Osteoblast (primary cell): Measurements from ENCODE around the gene GNAZ. TPM values are rescaled to one million over a fixed set of nuclear protein-coding genes. Genes with fewer than 3 reads are reported as not detected.
A peak's percentile ranks its signal among the peaks of the same experiment; 100 is the strongest.

Source experiments
- DNase-seq: peaks from one replicate; pipeline ENCODE4 v3.0.0; 2011; ENCODE audit warnings: low spot score, mixed read lengths; ENCODE audit not compliant: insufficient read length; ENCODE audit errors: missing footprints
- H2AFZ ChIP-seq: 2 replicates; pipeline ENCODE4 v1.6.0; 2011; ENCODE audit warnings: mild to moderate bottlenecking, low read length
- H3K27ac ChIP-seq: 2 replicates; pipeline ENCODE4 v1.5.1; 2011; ENCODE audit warnings: mild to moderate bottlenecking, low read depth, low read length, moderate library complexity
- H3K27me3 ChIP-seq: 2 replicates; pipeline ENCODE4 v1.6.0; 2012; ENCODE audit warnings: mild to moderate bottlenecking, control low read depth, inconsistent platforms, low read length, moderate library complexity; ENCODE audit not compliant: insufficient read depth
- H3K36me3 ChIP-seq: 2 replicates; pipeline ENCODE4 v1.5.1; 2011; ENCODE audit warnings: mild to moderate bottlenecking, low read length, control low read depth, moderate library complexity; ENCODE audit not compliant: insufficient read depth
- H3K4me1 ChIP-seq: 2 replicates; pipeline ENCODE4 v1.5.1; 2011; ENCODE audit warnings: mild to moderate bottlenecking, low read length, control low read depth, moderate library complexity; ENCODE audit not compliant: insufficient read depth
- H3K4me2 ChIP-seq: 2 replicates; pipeline ENCODE4 v1.6.0; 2011; ENCODE audit warnings: mild to moderate bottlenecking, low read length; ENCODE audit not compliant: insufficient read depth
- H3K4me3 ChIP-seq: fragments of 200-600 bp; sonication (generic); 3 replicates; pipeline ENCODE4 v1.5.1; 2012; ENCODE audit warnings: mild to moderate bottlenecking, low read length, inconsistent platforms; ENCODE audit not compliant: insufficient read depth
- H3K79me2 ChIP-seq: 2 replicates; pipeline ENCODE4 v1.6.0; 2012; ENCODE audit warnings: mild to moderate bottlenecking, low read length, control low read depth, inconsistent platforms; ENCODE audit not compliant: insufficient read depth
- H3K9me3 ChIP-seq: 2 replicates; pipeline ENCODE4 v1.5.1; 2011; ENCODE audit warnings: low read depth, low read length, control low read depth
- H4K20me1 ChIP-seq: 2 replicates; pipeline ENCODE4 v1.6.0; 2012; ENCODE audit warnings: mild to moderate bottlenecking, low read length, control low read depth; ENCODE audit not compliant: insufficient read depth
- CTCF ChIP-seq: IDR thresholded peaks from 2 replicates; pipeline ENCODE4 v1.5.1; 2011; ENCODE audit warnings: mild to moderate bottlenecking, low read depth, low read length, moderate library complexity; ENCODE audit errors: extremely low read depth
- total RNA-seq: library from RNA; depleted of rRNA; stranded (reverse); fragments of >200 nt; gene quantifications from 2 replicates; pipeline ENCODE4 v1.2.3, GENCODE V29; 2012

GNAZ gene
- total RNA-seq, 1 donor = 0.72 TPM

- TF ChIP-seq CTCF = no peak
- no peaks in the 10 kb centered on the region for H3K36me3 ChIP-seq
- peak; percentile 68 for DNase-seq
- no peak overlapping the region for H2AFZ ChIP-seq
- no peak overlapping the region for H3K27ac ChIP-seq
- no peak overlapping the region for H3K4me2 ChIP-seq
- H4K20me1 ChIP-seq = no peaks in the 10 kb centered on the region
- H3K27me3 ChIP-seq = peaks cover 3% of the 10 kb centered on the region
- no peak overlapping the region for H3K4me3 ChIP-seq
- H3K9me3 ChIP-seq = no peaks in the 10 kb centered on the region
- H3K4me1 ChIP-seq = peaks cover 5% of the 10 kb centered on the region
- no peaks in the 10 kb centered on the region for H3K79me2 ChIP-seq
Observed at GRCh38 chr22:23067691-23068090, 2.6 kb upstream of the GNAZ start.

GRCh38 chr22:23068096-23068831 lies 2.1 kb upstream of the GNAZ start:
- Histone ChIP-seq H3K4me1 (peaks cover 5% of the 10 kb centered on the region), H3K4me2 (no peak overlapping the region), H4K20me1 (no peaks in the 10 kb centered on the region), H2AFZ (no peak overlapping the region), H3K9me3 (no peaks in the 10 kb centered on the region), H3K27me3 (peaks cover 3% of the 10 kb centered on the region), H3K36me3 (no peaks in the 10 kb centered on the region), H3K79me2 (no peaks in the 10 kb centered on the region), H3K27ac (no peak overlapping the region), H3K4me3 (no peak overlapping the region)
- DNase-seq = peak; percentile 66
- no peak for TF ChIP-seq CTCF

- no peaks in the 10 kb centered on the region for H3K9me3 ChIP-seq
- peaks cover 5% of the 10 kb centered on the region for H3K4me1 ChIP-seq
- H3K27ac ChIP-seq = no peak overlapping the region
- no peaks in the 10 kb centered on the region for H4K20me1 ChIP-seq
- no peak for TF ChIP-seq CTCF
- no peak overlapping the region for H2AFZ ChIP-seq
- peaks cover 3% of the 10 kb centered on the region for H3K27me3 ChIP-seq
- H3K4me3 ChIP-seq = no peak overlapping the region
- H3K36me3 ChIP-seq = no peaks in the 10 kb centered on the region
- no peaks in the 10 kb centered on the region for H3K79me2 ChIP-seq
- DNase-seq = peak; percentile 49
- no peak overlapping the region for H3K4me2 ChIP-seq
Observed at GRCh38 chr22:23068832-23069385, 1.4 kb upstream of the GNAZ start.

GRCh38 chr22:23069502-23070357 lies 589 bp upstream of the GNAZ start:
- DNase-seq = peak; percentile 100
- no peaks in the 10 kb centered on the region for H3K79me2 ChIP-seq
- peak overlapping the region; percentile 71 for H3K4me3 ChIP-seq
- peaks cover 3% of the 10 kb centered on the region for H3K27me3 ChIP-seq
- H3K9me3 ChIP-seq = no peaks in the 10 kb centered on the region
- peaks cover 5% of the 10 kb centered on the region for H3K4me1 ChIP-seq
- no peak for TF ChIP-seq CTCF
- H4K20me1 ChIP-seq = no peaks in the 10 kb centered on the region
- H3K27ac ChIP-seq = no peak overlapping the region
- no peaks in the 10 kb centered on the region for H3K36me3 ChIP-seq
- H3K4me2 ChIP-seq = peak overlapping the region; percentile 94
- peak overlapping the region; percentile 92 for H2AFZ ChIP-seq
